Smooth muscle cell (in vitro differentiated cells): ENCODE measurements around the gene ALDH1A1. TPM values are rescaled to one million over a fixed set of nuclear protein-coding genes. Genes with fewer than 3 reads are reported as not detected.

Experiments
- DNase-seq: peaks from one replicate; lab custom pipeline; 2025; ENCODE audit not compliant: unreplicated experiment; lab: John Stamatoyannopoulos, UW
- H2AFZ ChIP-seq: fragments of 200-600 bp; sonication (generic); 2 replicates; pipeline ENCODE4 v1.6.0; 2016; ENCODE audit warnings: antibody characterized with exemption, low read depth, mild to moderate bottlenecking
- H3F3A ChIP-seq: fragments of 200-600 bp; sonication (generic); 2 replicates; pipeline ENCODE4 v1.6.0; 2017; ENCODE audit warnings: antibody characterized with exemption, low read depth
- H3K27ac ChIP-seq: fragments of 200-600 bp; sonication (generic); 2 replicates; pipeline ENCODE4 v1.5.1; 2016; ENCODE audit warnings: low read depth, mild to moderate bottlenecking
- H3K27me3 ChIP-seq: fragments of 200-600 bp; sonication (generic); 2 replicates; pipeline ENCODE4 v1.6.1; 2016; ENCODE audit warnings: low read depth, mild to moderate bottlenecking
- H3K36me3 ChIP-seq: fragments of 200-600 bp; sonication (generic); 2 replicates; pipeline ENCODE4 v1.5.1; 2016; ENCODE audit warnings: low read depth
- H3K4me1 ChIP-seq: fragments of 200-600 bp; sonication (generic); 2 replicates; pipeline ENCODE4 v1.5.1; 2016; ENCODE audit warnings: low read depth
- H3K4me2 ChIP-seq: fragments of 200-600 bp; sonication (generic); 2 replicates; pipeline ENCODE4 v1.6.0; 2016; ENCODE audit warnings: mild to moderate bottlenecking
- H3K4me3 ChIP-seq: fragments of 200-600 bp; sonication (generic); 2 replicates; pipeline ENCODE4 v1.5.1; 2016; ENCODE audit warnings: mild to moderate bottlenecking
- H3K79me2 ChIP-seq: fragments of 200-600 bp; sonication (generic); 2 replicates; pipeline ENCODE4 v1.6.0; 2016; ENCODE audit warnings: low read depth, mild to moderate bottlenecking
- H3K9ac ChIP-seq: fragments of 200-600 bp; sonication (generic); 2 replicates; pipeline ENCODE4 v1.6.0; 2016; ENCODE audit warnings: low read depth
- H3K9me3 ChIP-seq: fragments of 200-600 bp; sonication (generic); replicated peaks from 2 replicates; pipeline ENCODE4 v1.5.1; 2016; ENCODE audit warnings: low read depth
- H4K20me1 ChIP-seq: fragments of 200-600 bp; sonication (generic); 2 replicates; pipeline ENCODE4 v1.6.0; 2016; ENCODE audit warnings: low read depth
- CTCF ChIP-seq: fragments of 200-600 bp; sonication (generic); IDR thresholded peaks from 2 replicates; pipeline ENCODE4 v1.5.1; 2017; ENCODE audit warnings: borderline replicate concordance, mild to moderate bottlenecking, antibody characterized with exemption; ENCODE audit not compliant: insufficient read depth, poor library complexity, severe bottlenecking
- WGBS: methylation state at CpG from one replicate; pipeline ENCODE4 v1.1.7; 2016; ENCODE audit warnings: low lambda C conversion rate; 5-methylcytosine and 5-hydroxymethylcytosine counted together
- polyA plus RNA-seq: library from polyadenylated mRNA; unstranded; fragments of >200 nt; fragmentation: Nextera tagmentation; extraction: Ambion mirVana; gene quantifications from 2 replicates; pipeline ENCODE4 v1.2.1, GENCODE V29; 2016
- total RNA-seq: library from RNA; depleted of rRNA; stranded (reverse); fragments of >200 nt; gene quantifications from 2 replicates; pipeline ENCODE4 v1.2.3, GENCODE V29; 2014

The ALDH1A1 gene
- total and polyA plus RNA-seq, 2 experiments from 2014 or later = 0.07 to 0.09 TPM

- Histone ChIP-seq H3K4me2 (no peak overlapping the region), H3K9me3 (no peaks in the 10 kb centered on the region), H3K4me1 (no peaks in the 10 kb centered on the region), H2AFZ (no peak overlapping the region), H3K27ac (no peak overlapping the region), H3K79me2 (no peaks in the 10 kb centered on the region), H3K9ac (no peak overlapping the region), H3K27me3 (no peaks in the 10 kb centered on the region), H3F3A (no peaks in the 10 kb centered on the region), H3K36me3 (no peaks in the 10 kb centered on the region), H4K20me1 (no peaks in the 10 kb centered on the region), H3K4me3 (no peak overlapping the region)
- no peak for TF ChIP-seq CTCF
- no peak for DNase-seq
These were observed 43.9 kb upstream of the ALDH1A1 start for GRCh38 chr9:72996684-72997314.

- Histone ChIP-seq H3K4me2 (no peak overlapping the region), H4K20me1 (no peaks in the 10 kb centered on the region), H3K4me3 (no peak overlapping the region), H3K79me2 (no peaks in the 10 kb centered on the region), H3K27me3 (no peaks in the 10 kb centered on the region), H3F3A (no peaks in the 10 kb centered on the region), H3K4me1 (no peaks in the 10 kb centered on the region), H3K9ac (no peak overlapping the region), H2AFZ (no peak overlapping the region), H3K36me3 (no peaks in the 10 kb centered on the region), H3K9me3 (no peaks in the 10 kb centered on the region), H3K27ac (no peak overlapping the region)
- TF ChIP-seq CTCF = no peak
- no peak for DNase-seq
- WGBS = 97% methylated on average over 2 of the region's 2 CpGs
These were observed 43.3 kb upstream of the ALDH1A1 start for GRCh38 chr9:72996114-72996513.

GRCh38 chr9:72995131-72996024 lies 42.5 kb upstream of the ALDH1A1 start:
- no peak for DNase-seq
- Histone ChIP-seq H3K4me3 (no peak overlapping the region), H3K27me3 (no peaks in the 10 kb centered on the region), H3K9ac (no peak overlapping the region), H3K79me2 (no peaks in the 10 kb centered on the region), H3K9me3 (no peaks in the 10 kb centered on the region), H2AFZ (no peak overlapping the region), H3F3A (no peaks in the 10 kb centered on the region), H3K4me2 (no peak overlapping the region), H3K36me3 (no peaks in the 10 kb centered on the region), H3K4me1 (no peaks in the 10 kb centered on the region), H4K20me1 (no peaks in the 10 kb centered on the region), H3K27ac (no peak overlapping the region)
- 95% methylated on average over 5 of the region's 5 CpGs for WGBS
- TF ChIP-seq CTCF = no peak

GRCh38 chr9:72991772-72992171 lies 38.9 kb upstream of the ALDH1A1 start:
- Histone ChIP-seq H3F3A (no peaks in the 10 kb centered on the region), H4K20me1 (no peaks in the 10 kb centered on the region), H3K9me3 (no peaks in the 10 kb centered on the region), H3K4me2 (no peak overlapping the region), H3K27ac (no peak overlapping the region), H3K79me2 (no peaks in the 10 kb centered on the region), H3K27me3 (no peaks in the 10 kb centered on the region), H2AFZ (no peak overlapping the region), H3K4me1 (no peaks in the 10 kb centered on the region), H3K36me3 (no peaks in the 10 kb centered on the region), H3K4me3 (no peak overlapping the region), H3K9ac (no peak overlapping the region)
- no peak for TF ChIP-seq CTCF
- 97% methylated on average over 2 of the region's 2 CpGs for WGBS
- no peak for DNase-seq
